ENCODE results near the gene DCAF10.

DNA sequence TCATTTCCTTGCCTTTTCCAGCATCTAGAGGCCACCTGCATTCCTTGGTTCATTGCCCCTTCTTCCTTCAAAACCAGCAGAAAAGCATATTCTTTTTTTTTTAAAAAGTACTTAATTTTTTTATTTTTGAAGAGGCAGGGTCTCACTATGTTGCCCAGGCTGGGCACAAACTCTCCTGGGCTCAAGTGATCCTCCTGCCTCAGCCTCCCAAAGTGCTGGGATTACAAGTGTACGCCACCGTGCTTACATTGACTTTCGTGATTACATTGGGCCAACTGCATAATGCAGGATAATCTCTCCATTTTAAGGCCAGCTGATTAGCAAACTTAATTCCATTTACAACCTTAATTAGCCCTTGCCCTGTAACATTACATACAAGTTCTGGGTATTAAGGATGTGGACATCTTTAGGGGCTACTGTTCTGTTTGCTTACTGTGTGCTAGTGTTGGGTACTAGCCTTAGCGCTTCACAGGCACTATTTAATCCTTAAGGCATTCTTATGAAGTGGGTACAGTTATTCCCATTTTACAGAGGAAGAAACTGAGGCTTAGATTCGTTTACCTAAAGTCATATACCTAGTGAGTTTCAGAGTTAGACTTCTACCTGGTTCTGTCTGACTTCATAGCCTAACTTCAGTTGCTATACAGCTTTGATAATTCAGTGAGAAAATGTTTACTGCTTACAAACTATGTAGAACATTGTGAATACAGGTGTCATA, 69.6 kb downstream of the DCAF10 start:
- TF ChIP-seq POLR2A (IDR thresholded peaks at IDR 0.05), result no peak
- no peak for TF ChIP-seq POLR2AphosphoS5 (IDR thresholded peaks at IDR 0.05)
- no peak for TF ChIP-seq CTCF (IDR thresholded peaks at IDR 0.05 in 8 of 11, conservative IDR thresholded peaks at IDR 0.05 in 3 of 11)
